PC-3 (cell line): ENCODE measurements around the gene TRAPPC10.

Experiments used
- EZH2 ChIP-seq: fragments of 300-600 bp; sonication (generic); IDR thresholded peaks from one replicate; pipeline ENCODE4 v1.6.1; 2017; ENCODE audit warnings: antibody characterized with exemption, mild to moderate bottlenecking, low read length; ENCODE audit not compliant: unreplicated experiment
- TF ChIP-seq, protein P1 (sequence below): fragments of 300-600 bp; sonication (generic); conservative IDR thresholded peaks from 2 replicates; pipeline ENCODE4 v1.5.1; 2017; ENCODE audit warnings: antibody characterized with exemption, low read depth, mild to moderate bottlenecking, low read length

DNA sequence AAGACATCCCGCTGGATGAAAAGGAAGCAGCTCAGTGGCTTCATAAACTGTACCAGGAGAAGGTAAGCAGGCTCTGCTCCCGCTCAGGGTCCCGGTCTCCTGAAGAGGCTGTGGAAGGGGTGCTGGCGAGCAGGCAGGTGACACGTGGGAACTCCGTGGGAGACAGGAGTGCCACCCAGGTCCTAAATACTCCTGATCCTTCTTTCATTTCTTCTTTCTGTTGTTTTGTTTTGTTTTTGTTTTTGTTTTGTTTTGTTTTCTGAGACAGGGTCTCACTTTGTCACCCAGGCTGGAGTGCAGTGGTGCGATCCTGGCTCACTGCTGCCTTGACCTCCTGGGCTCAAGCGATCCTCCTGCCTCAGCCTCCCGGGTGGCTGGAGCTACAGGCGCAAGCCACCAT, 34.0 kb upstream of the TRAPPC10 start:
- TF ChIP-seq, protein P1, sequence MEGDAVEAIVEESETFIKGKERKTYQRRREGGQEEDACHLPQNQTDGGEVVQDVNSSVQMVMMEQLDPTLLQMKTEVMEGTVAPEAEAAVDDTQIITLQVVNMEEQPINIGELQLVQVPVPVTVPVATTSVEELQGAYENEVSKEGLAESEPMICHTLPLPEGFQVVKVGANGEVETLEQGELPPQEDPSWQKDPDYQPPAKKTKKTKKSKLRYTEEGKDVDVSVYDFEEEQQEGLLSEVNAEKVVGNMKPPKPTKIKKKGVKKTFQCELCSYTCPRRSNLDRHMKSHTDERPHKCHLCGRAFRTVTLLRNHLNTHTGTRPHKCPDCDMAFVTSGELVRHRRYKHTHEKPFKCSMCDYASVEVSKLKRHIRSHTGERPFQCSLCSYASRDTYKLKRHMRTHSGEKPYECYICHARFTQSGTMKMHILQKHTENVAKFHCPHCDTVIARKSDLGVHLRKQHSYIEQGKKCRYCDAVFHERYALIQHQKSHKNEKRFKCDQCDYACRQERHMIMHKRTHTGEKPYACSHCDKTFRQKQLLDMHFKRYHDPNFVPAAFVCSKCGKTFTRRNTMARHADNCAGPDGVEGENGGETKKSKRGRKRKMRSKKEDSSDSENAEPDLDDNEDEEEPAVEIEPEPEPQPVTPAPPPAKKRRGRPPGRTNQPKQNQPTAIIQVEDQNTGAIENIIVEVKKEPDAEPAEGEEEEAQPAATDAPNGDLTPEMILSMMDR = no peak
- no peak for TF ChIP-seq EZH2
